Nephron (organoid): Measurements from ENCODE around the gene SSRP1.

Experiments used
- H3K27ac Mint-ChIP-seq, 3 experiments: 2 replicates each; pipeline ENCODE4 v1.8.0; 2020; ENCODE audit warnings: mixed read lengths in 3 of 3, mild to moderate bottlenecking in 2 of 3, moderate library complexity in 1 of 3
- H3K27me3 Mint-ChIP-seq: 2 replicates; pipeline ENCODE4 v1.8.0; 2021; ENCODE audit warnings: low read depth, mild to moderate bottlenecking, moderate library complexity, mixed read lengths
- H3K36me3 Mint-ChIP-seq: 2 replicates; pipeline ENCODE4 v1.8.0; 2020; ENCODE audit warnings: low read depth, mixed read lengths
- H3K4me1 Mint-ChIP-seq: 2 replicates; pipeline ENCODE4 v1.8.0; 2020; ENCODE audit warnings: mixed read lengths
- H3K4me3 Mint-ChIP-seq, 3 experiments: 2 replicates each; pipeline ENCODE4 v1.8.0; 2020; ENCODE audit warnings: mild to moderate bottlenecking in 3 of 3, mixed read lengths in 3 of 3, moderate library complexity in 2 of 3
- H3K9me3 Mint-ChIP-seq: 2 replicates; pipeline ENCODE4 v1.8.0; 2020; ENCODE audit warnings: mixed read lengths
- TF ChIP-seq, protein P1 (sequence below), 3 experiments: fragments of 200-600 bp; sonication (generic); IDR thresholded peaks; one replicate each; pipeline ENCODE4 v1.5.0; 2021; ENCODE audit warnings: antibody characterized with exemption in 3 of 3; ENCODE audit not compliant: unreplicated experiment in 3 of 3

Gene SSRP1

DNA sequence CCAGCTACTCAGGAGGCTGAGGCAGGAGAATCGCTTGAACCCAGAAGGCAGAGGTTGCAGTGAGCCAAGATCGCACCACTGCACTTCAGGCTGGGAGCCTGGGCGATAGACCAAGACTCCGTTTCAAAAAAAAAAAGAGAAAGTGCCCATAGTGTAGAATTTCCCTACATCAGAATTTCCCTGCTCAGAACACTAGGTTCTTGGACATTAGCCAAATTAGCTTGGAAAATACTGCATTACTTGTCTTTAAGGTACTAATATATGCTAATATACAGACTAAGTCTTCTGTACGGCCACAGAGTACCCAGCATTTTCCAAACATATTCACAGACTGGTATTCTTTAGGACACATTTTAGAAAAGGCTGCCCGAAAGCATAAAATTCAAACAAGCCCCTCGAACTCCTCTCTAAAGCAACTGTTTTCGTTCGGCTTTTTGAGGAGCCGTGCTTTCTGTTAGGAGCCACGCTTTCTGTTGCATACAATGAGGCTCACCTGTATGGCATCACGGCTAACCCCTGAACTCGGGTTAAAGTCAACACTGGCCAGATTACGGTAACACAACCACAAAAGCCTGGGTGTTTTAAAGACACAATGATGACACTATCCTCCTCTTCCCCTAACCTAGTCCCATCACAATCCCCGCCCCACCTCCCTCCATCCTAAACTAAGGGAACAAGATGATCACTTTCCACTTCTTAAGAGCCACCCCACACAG, 29.4 kb downstream of the SSRP1 start:
- no peaks in the 10 kb centered on the region for H3K9me3 Mint-ChIP-seq
- H3K4me3 Mint-ChIP-seq: peak overlapping the region in 1 of 3 experiments; percentile 8
- peak overlapping the region; percentile 28 to 62 (median 45) for H3K27ac Mint-ChIP-seq
- H3K4me1 Mint-ChIP-seq: peaks cover 58% of the 10 kb centered on the region
- peaks cover 58% of the 10 kb centered on the region for H3K36me3 Mint-ChIP-seq
- TF ChIP-seq, protein P1, sequence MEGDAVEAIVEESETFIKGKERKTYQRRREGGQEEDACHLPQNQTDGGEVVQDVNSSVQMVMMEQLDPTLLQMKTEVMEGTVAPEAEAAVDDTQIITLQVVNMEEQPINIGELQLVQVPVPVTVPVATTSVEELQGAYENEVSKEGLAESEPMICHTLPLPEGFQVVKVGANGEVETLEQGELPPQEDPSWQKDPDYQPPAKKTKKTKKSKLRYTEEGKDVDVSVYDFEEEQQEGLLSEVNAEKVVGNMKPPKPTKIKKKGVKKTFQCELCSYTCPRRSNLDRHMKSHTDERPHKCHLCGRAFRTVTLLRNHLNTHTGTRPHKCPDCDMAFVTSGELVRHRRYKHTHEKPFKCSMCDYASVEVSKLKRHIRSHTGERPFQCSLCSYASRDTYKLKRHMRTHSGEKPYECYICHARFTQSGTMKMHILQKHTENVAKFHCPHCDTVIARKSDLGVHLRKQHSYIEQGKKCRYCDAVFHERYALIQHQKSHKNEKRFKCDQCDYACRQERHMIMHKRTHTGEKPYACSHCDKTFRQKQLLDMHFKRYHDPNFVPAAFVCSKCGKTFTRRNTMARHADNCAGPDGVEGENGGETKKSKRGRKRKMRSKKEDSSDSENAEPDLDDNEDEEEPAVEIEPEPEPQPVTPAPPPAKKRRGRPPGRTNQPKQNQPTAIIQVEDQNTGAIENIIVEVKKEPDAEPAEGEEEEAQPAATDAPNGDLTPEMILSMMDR (IDR thresholded peaks at IDR 0.05; ENCODE audit: unreplicated experiment in 3 of 3): no peak
- H3K27me3 Mint-ChIP-seq: no peaks in the 10 kb centered on the region

DNA sequence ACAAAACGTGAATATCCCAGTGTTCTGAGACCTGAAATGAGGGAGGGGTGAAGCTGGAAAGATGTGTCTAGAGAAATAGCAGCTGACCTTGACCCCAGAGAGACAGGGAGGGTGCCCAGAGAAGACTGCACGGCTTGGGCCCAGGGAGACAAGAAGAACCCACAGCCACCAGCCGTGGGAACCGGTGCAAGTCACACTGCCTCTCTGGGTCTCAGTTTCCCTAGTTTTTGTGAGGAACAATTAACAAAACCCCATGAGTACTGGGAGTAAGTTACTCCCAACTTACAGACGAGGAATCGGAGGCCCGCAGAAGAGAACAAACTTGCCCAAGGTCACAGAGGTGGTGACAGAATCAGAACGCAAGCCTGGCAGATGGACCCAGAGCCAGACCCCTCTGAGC, 30.2 kb downstream of the SSRP1 start:
- Mint-ChIP-seq H3K36me3 (peaks cover 63% of the 10 kb centered on the region), H3K27me3 (no peaks in the 10 kb centered on the region), H3K4me1 (peaks cover 52% of the 10 kb centered on the region), H3K4me3 (no peak overlapping the region), H3K9me3 (no peaks in the 10 kb centered on the region), H3K27ac (no peak overlapping the region)
- TF ChIP-seq, protein P1 (IDR thresholded peaks at IDR 0.05; ENCODE audit: unreplicated experiment in 3 of 3): no peak

DNA sequence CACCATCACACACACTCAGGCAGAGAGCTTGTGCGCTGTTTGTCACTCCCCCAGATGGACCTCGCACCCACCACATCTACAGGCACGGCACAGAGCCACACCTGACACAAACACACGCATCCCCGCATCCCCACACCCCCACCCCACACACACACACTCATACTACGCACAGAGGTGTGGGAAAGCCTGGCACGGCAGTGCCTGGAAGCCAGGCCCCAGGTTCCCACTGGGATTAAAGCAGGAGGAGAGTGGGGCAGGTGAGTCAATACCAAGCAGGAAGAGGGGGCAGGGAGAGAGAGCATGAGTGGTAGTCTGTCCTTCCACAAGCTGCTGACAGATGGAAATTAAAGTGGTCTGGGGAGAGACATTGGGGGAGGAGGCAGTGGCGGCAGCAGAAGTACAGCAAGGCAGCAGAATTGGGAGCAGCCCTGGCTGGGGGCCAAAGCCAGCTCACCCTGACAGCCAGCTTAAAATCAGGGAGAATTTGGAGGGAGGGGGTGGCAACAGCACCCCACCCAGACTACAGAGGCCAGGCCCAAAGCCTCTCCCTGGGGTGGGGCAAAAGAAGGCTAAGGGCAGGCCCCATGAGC, 31.6 kb downstream of the SSRP1 start:
- TF ChIP-seq, protein P1 (IDR thresholded peaks at IDR 0.05; ENCODE audit: unreplicated experiment in 3 of 3): no peak
- peaks cover 6% of the 10 kb centered on the region for H3K9me3 Mint-ChIP-seq
- peak overlapping the region; percentile 58 to 76 (median 71) for H3K27ac Mint-ChIP-seq
- H3K36me3 Mint-ChIP-seq: peaks cover 63% of the 10 kb centered on the region
- H3K27me3 Mint-ChIP-seq: no peaks in the 10 kb centered on the region
- peak overlapping the region in 1 of 3 experiments; percentile 7 for H3K4me3 Mint-ChIP-seq
- H3K4me1 Mint-ChIP-seq: peaks cover 38% of the 10 kb centered on the region

DNA sequence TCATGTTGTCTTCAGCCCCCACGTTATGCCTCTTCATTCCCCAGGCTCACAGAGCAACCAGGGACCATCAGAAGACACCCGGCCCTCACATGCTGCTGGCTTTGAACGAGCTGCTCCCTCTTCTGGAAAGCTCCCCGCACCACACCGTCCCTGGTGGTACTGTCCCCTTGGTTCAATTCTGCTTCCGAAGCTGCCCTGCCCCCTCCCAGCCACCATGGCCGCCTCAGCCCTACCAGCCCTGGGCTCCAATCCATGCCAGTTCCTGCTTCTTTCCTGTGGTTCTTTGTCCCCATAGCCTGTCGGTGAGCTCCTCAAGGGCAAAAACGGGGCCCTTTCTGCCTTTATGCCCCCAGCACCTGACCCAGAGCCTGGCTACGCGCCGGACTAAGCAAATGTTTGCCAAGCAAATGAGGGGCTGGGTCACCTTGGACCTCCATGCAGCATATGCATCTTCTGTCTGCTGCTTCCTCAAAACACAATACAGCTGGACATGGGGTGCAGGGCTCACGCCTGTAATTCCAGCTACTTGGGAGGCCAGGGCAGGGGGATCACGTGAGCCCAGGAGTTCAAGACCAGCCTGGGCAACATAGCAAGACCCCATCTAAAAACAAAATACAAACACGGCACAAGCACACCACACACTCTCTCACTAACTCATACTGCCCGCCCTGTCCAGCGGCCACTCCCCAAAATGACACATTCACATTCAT, 32.3 kb downstream of the SSRP1 start:
- no peak overlapping the region for H3K4me3 Mint-ChIP-seq
- H3K9me3 Mint-ChIP-seq: peaks cover 11% of the 10 kb centered on the region
- peaks cover 32% of the 10 kb centered on the region for H3K4me1 Mint-ChIP-seq
- H3K27ac Mint-ChIP-seq: peak overlapping the region in 2 of 3 experiments; percentile 58 to 71
- TF ChIP-seq, protein P1 (IDR thresholded peaks at IDR 0.05; ENCODE audit: unreplicated experiment in 3 of 3): no peak
- H3K36me3 Mint-ChIP-seq: peaks cover 64% of the 10 kb centered on the region
- no peaks in the 10 kb centered on the region for H3K27me3 Mint-ChIP-seq

DNA sequence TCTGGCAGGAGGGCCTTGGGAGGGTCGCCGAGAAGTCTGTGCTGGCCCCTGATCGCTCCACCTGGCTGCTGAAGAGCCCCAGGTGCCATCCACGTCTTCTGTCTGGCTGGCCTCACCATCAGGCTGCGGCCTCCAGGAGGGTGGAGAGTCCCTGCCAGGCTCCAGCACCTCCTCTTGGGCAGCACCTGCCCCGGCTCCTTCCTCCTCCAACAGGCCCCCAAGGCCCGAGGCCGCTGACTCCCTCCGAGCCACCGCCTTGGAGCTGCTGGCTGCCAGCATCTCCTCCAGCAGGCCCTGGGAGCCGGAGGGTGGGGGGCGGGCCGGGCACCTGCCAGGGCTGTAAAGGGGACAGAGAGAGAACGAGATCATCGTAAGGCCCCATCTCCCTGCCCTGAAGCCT, 33.2 kb downstream of the SSRP1 start:
- H3K4me1 Mint-ChIP-seq: peaks cover 24% of the 10 kb centered on the region
- no peak overlapping the region for H3K27ac Mint-ChIP-seq
- H3K36me3 Mint-ChIP-seq: peaks cover 68% of the 10 kb centered on the region
- H3K27me3 Mint-ChIP-seq: no peaks in the 10 kb centered on the region
- peaks cover 19% of the 10 kb centered on the region for H3K9me3 Mint-ChIP-seq
- no peak overlapping the region for H3K4me3 Mint-ChIP-seq
- TF ChIP-seq, protein P1 (IDR thresholded peaks at IDR 0.05; ENCODE audit: unreplicated experiment in 3 of 3): no peak
